Measurements from ENCODE around the gene PAH. TPM values are rescaled to one million over a fixed set of nuclear protein-coding genes. Genes with fewer than 3 reads are reported as not detected.

The PAH gene
- polyA plus RNA-seq, 1 experiment, result not detected

DNA sequence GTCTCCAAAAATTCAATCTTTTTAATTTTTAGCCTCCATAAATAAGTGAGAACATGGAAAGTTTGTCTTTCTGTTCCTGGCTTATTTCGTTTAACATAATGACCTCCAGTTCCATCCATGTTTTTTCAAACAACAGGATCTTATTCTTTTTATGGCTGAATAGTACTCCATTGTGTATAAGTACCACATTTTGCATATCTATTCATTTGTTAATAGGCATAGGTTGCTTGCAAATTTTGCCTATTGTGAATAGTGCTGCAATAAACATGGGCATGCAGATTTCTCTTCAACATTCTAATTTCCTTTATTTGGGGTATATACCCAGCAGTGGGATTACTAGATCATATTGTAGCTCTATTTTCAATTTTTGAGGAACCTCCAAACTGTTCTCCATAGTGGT lies 16.1 kb upstream of the PAH start:
- CTCF ChIA-PET, result no interaction called here
- Histone ChIP-seq H3K27me3 (ENCODE audit: control insufficient read depth, insufficient read depth, low read length) (no peaks in the 10 kb centered on the region), H3K36me3 (ENCODE audit: control insufficient read depth, insufficient read depth, low read length) (no peaks in the 10 kb centered on the region), H3K4me3 (ENCODE audit: low read depth, low read length) (no peak overlapping the region)
- TF ChIP-seq, protein P1, sequence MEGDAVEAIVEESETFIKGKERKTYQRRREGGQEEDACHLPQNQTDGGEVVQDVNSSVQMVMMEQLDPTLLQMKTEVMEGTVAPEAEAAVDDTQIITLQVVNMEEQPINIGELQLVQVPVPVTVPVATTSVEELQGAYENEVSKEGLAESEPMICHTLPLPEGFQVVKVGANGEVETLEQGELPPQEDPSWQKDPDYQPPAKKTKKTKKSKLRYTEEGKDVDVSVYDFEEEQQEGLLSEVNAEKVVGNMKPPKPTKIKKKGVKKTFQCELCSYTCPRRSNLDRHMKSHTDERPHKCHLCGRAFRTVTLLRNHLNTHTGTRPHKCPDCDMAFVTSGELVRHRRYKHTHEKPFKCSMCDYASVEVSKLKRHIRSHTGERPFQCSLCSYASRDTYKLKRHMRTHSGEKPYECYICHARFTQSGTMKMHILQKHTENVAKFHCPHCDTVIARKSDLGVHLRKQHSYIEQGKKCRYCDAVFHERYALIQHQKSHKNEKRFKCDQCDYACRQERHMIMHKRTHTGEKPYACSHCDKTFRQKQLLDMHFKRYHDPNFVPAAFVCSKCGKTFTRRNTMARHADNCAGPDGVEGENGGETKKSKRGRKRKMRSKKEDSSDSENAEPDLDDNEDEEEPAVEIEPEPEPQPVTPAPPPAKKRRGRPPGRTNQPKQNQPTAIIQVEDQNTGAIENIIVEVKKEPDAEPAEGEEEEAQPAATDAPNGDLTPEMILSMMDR (IDR thresholded peaks at IDR 0.05; ENCODE audit: insufficient read depth, low read depth, low read length), result no peak
- DNase-seq (ENCODE audit: low read depth), result no peak
- POLR2A ChIA-PET, result no interaction called here

DNA sequence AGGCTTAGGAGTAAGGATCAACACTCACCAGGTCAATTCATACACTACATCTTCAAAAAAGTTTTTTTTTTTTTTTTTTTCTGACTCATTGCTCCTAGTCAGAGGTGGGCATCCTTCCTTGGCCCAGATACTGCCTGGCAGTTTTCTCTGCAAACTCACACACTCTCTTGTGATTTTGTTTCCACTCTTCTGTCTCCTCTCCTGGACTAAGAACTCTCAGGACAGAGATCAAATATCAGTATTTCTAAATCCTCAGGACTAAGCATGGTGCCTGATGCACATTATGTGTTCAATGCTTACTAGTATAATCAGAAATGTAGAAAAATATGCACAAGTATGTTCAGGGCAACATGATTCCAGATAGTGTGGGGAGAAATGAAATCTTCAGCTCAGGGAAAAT lies 10.2 kb upstream of the PAH start:
- Histone ChIP-seq H3K4me3 (ENCODE audit: low read depth, low read length) (no peak overlapping the region), H3K36me3 (ENCODE audit: control insufficient read depth, insufficient read depth, low read length) (no peaks in the 10 kb centered on the region), H3K27me3 (ENCODE audit: control insufficient read depth, insufficient read depth, low read length) (no peaks in the 10 kb centered on the region)
- ChIA-PET POLR2A (no interaction called here), CTCF (interaction anchor here (0.7 to 0.8 kb wide), 2 partner anchors 13 to 36 kb away, joined by 3 read pairs; no protein-coding TSS in a partner anchor)
- TF ChIP-seq, protein P1 (IDR thresholded peaks at IDR 0.05; ENCODE audit: insufficient read depth, low read depth, low read length), result no peak
- DNase-seq (ENCODE audit: low read depth), result no peak

DNA sequence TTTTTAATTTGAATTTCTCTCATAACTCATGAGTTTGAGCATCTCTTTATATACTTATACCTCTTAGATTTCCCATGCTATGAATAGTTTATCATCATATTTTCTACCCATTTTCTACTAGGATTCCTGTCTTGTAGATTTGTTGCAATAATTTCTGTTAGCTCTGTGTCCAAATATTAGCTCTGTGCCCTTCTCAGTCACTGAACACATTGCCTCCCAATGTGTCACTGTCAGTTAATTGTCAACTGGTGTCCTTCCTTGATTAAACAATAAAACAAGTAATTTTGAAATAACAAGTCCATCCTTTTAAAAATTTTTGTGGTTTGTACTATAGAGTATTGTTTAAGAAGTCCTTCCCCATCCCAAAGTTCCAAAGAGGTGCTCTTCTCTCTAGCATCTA lies 4.2 kb upstream of the PAH start:
- H3K4me3 ChIP-seq (ENCODE audit: low read depth, low read length), result no peak overlapping the region
- POLR2A ChIA-PET, result no interaction called here

DNA sequence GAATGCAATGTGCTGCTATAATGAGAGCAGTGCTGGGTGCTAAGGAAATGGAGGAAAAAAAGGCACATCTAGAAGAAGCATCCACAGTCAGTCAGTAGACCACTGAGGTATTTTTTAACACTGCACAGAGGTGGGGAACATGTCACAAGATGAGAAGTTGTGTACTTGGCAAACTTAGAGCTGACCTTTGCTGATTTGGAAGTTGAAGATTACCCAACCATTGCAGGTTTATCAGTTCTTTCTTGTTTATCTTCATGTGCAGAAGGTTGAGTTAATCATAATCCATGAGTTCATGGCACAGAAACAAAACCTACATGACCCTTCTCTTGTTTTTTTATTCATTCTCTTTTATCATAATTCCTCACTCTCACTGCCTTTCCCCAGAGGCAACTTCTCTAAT lies 3.2 kb upstream of the PAH start:
- DNase-seq (ENCODE audit: low read depth), result no peak
- Histone ChIP-seq H3K36me3 (ENCODE audit: control insufficient read depth, insufficient read depth, low read length) (no peaks in the 10 kb centered on the region), H3K27me3 (ENCODE audit: control insufficient read depth, insufficient read depth, low read length) (no peaks in the 10 kb centered on the region), H3K4me3 (ENCODE audit: low read depth, low read length) (no peak overlapping the region)
- TF ChIP-seq, protein P1 (IDR thresholded peaks at IDR 0.05; ENCODE audit: insufficient read depth, low read depth, low read length), result no peak
- ChIA-PET CTCF (no interaction called here), POLR2A (no interaction called here)

More for the DNA sequence above, 4.2 kb upstream of the PAH start:
- CTCF ChIA-PET, result no interaction called here
- Histone ChIP-seq H3K36me3 (ENCODE audit: control insufficient read depth, insufficient read depth, low read length) (no peaks in the 10 kb centered on the region), H3K27me3 (ENCODE audit: control insufficient read depth, insufficient read depth, low read length) (no peaks in the 10 kb centered on the region)
- DNase-seq (ENCODE audit: low read depth), result no peak
- TF ChIP-seq, protein P1 (IDR thresholded peaks at IDR 0.05; ENCODE audit: insufficient read depth, low read depth, low read length), result no peak

DNA sequence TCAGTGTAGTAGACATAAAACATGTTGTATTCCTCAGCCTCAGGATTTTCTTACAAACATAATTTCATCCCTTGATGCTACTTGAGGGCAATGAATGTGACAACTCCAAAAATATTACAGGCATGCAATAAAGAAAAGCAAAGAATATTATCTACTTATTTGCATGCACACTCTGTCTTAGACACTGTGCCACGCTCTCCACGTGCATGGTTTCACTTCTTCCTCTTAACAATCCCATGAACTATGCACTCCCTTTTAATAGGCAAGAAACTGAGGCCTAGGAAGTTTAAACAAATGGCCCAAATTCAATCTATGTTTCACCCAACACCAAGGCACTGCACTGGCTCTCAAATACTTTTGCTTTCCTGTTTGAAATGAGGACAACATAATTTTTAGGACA lies 1.8 kb upstream of the PAH start:
- no peak for DNase-seq (ENCODE audit: low read depth)
- Histone ChIP-seq H3K27me3 (ENCODE audit: control insufficient read depth, insufficient read depth, low read length) (no peaks in the 10 kb centered on the region), H3K4me3 (ENCODE audit: low read depth, low read length) (no peak overlapping the region), H3K36me3 (ENCODE audit: control insufficient read depth, insufficient read depth, low read length) (no peaks in the 10 kb centered on the region)
- ChIA-PET POLR2A (no interaction called here), CTCF (interaction anchor here (0.6 to 1.0 kb wide), 2 partner anchors 35 to 976 kb away, joined by 3 read pairs; no protein-coding TSS in a partner anchor)
- TF ChIP-seq, protein P1 (IDR thresholded peaks at IDR 0.05; ENCODE audit: insufficient read depth, low read depth, low read length), result no peak

Data from BJ (cell line).